IPS-18a (cell line): ENCODE measurements around the gene PRKX.
"Not testable (repeated sequence)": the region's sequence is repeated elsewhere in the genome, so short reads cannot be mapped to it uniquely, and the experiment has no call there.

Experiments used
- H3K27ac ChIP-seq: one replicate; pipeline ENCODE4 v1.5.1; 2013; ENCODE audit warnings: low read length
- H3K27me3 ChIP-seq: one replicate; pipeline ENCODE4 v1.6.1; 2013; ENCODE audit warnings: mild to moderate bottlenecking, low read length; ENCODE audit not compliant: control insufficient read depth, insufficient read depth
- H3K36me3 ChIP-seq: one replicate; pipeline ENCODE4 v1.6.1; 2013; ENCODE audit warnings: low read depth, low read length; ENCODE audit not compliant: control insufficient read depth
- H3K4me1 ChIP-seq: one replicate; pipeline ENCODE4 v1.6.1; 2013; ENCODE audit warnings: low read depth, low read length; ENCODE audit not compliant: control insufficient read depth
- H3K4me3 ChIP-seq: one replicate; pipeline ENCODE4 v1.5.1; 2013; ENCODE audit warnings: low read length
- H3K9ac ChIP-seq: one replicate; pipeline ENCODE4 v1.6.1; 2013; ENCODE audit warnings: mild to moderate bottlenecking, low read length, moderate library complexity
- H3K9me3 ChIP-seq: one replicate; pipeline ENCODE4 v1.6.1; 2013; ENCODE audit warnings: low read depth, low read length; ENCODE audit not compliant: control insufficient read depth

The PRKX gene

GRCh38 chrX:3560010-3560409 lies 153.4 kb downstream of the PRKX start:
- not testable (repeated sequence) for H3K9me3 ChIP-seq, H3K27ac ChIP-seq, H3K9ac ChIP-seq, H3K27me3 ChIP-seq, H3K36me3 ChIP-seq, H3K4me3 ChIP-seq, H3K4me1 ChIP-seq
